Measurements from ENCODE around the gene SLC22A12.

The SLC22A12 gene

GRCh38 chr11:64563966-64564365, 27.1 kb upstream of the SLC22A12 start:
- DNase-seq: no peak

- no peak for DNase-seq
Observed at GRCh38 chr11:64564419-64564818, 26.6 kb upstream of the SLC22A12 start.

- DNase-seq: no peak
Observed at GRCh38 chr11:64564947-64565889, 25.8 kb upstream of the SLC22A12 start.

GRCh38 chr11:64566042-64566914, 24.7 kb upstream of the SLC22A12 start:
- no peak for DNase-seq

GRCh38 chr11:64566915-64567891, 23.8 kb upstream of the SLC22A12 start:
- DNase-seq: no peak

- no peak for DNase-seq
Observed at GRCh38 chr11:64568041-64568571, 22.9 kb upstream of the SLC22A12 start.

GRCh38 chr11:64568584-64569140, 22.4 kb upstream of the SLC22A12 start:
- no peak for DNase-seq

- no peak for DNase-seq
Observed at GRCh38 chr11:64569300-64569970, 21.6 kb upstream of the SLC22A12 start.

GRCh38 chr11:64570341-64570740, 20.7 kb upstream of the SLC22A12 start:
- DNase-seq: no peak

GRCh38 chr11:64571050-64571409, 20.0 kb upstream of the SLC22A12 start:
- DNase-seq: no peak

- no peak for DNase-seq
Observed at GRCh38 chr11:64571410-64572091, 19.5 kb upstream of the SLC22A12 start.

GRCh38 chr11:64572143-64572542, 18.9 kb upstream of the SLC22A12 start:
- DNase-seq: no peak

- DNase-seq: no peak
Observed at GRCh38 chr11:64577202-64577601, 13.8 kb upstream of the SLC22A12 start.

- no peak for DNase-seq
Observed at GRCh38 chr11:64580412-64580811, 10.6 kb upstream of the SLC22A12 start.

- no peak for DNase-seq
Observed at GRCh38 chr11:64581057-64581523, 9.9 kb upstream of the SLC22A12 start.

GRCh38 chr11:64582885-64583284, 8.1 kb upstream of the SLC22A12 start:
- no peak for DNase-seq

GRCh38 chr11:64583296-64584262, 7.4 kb upstream of the SLC22A12 start:
- DNase-seq: no peak

- DNase-seq: no peak
Observed at GRCh38 chr11:64585150-64585549, 5.9 kb upstream of the SLC22A12 start.

- no peak for DNase-seq
Observed at GRCh38 chr11:64586366-64586765, 4.7 kb upstream of the SLC22A12 start.

All from MV-4-11 (cell line).